Measurements from ENCODE around the gene RSPO1.
"Not testable (repeated sequence)": the region's sequence is repeated elsewhere in the genome, so short reads cannot be mapped to it uniquely, and the experiment has no call there.

DNA sequence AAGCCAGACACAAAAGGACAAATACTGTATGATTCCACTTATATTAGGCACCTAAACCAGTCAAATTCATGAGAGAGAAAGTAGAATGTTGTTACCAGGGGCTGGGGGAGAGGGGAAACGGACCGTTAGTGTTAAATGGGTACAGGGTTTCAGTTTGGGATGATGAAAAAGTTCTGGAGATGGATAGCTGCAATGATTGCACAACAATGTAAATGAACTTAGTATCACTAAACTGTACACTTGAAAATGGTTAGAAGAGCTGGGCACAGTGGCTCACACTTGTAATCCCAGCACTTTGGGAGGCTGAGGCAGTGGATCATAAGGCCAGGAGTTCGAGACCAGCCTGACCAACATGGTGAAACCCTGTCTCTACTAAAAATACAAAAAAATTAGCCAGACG is 50.1 kb downstream of the RSPO1 start:
- TF ChIP-seq, protein P1, sequence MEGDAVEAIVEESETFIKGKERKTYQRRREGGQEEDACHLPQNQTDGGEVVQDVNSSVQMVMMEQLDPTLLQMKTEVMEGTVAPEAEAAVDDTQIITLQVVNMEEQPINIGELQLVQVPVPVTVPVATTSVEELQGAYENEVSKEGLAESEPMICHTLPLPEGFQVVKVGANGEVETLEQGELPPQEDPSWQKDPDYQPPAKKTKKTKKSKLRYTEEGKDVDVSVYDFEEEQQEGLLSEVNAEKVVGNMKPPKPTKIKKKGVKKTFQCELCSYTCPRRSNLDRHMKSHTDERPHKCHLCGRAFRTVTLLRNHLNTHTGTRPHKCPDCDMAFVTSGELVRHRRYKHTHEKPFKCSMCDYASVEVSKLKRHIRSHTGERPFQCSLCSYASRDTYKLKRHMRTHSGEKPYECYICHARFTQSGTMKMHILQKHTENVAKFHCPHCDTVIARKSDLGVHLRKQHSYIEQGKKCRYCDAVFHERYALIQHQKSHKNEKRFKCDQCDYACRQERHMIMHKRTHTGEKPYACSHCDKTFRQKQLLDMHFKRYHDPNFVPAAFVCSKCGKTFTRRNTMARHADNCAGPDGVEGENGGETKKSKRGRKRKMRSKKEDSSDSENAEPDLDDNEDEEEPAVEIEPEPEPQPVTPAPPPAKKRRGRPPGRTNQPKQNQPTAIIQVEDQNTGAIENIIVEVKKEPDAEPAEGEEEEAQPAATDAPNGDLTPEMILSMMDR (conservative IDR thresholded peaks at IDR 0.05): not testable (repeated sequence)
- not testable (repeated sequence) for TF ChIP-seq EZH2 (IDR thresholded peaks at IDR 0.05; ENCODE audit: low read depth)

Measured in PC-9 (cell line).